H1 (cell line): Measurements from ENCODE around the gene TMEM200B. TPM values are rescaled to one million over a fixed set of nuclear protein-coding genes. Genes with fewer than 3 reads are reported as not detected.

Experiments used
- CBX8 ChIP-seq: fragments of 300-800, 300-1000 bp; sonication (generic); IDR thresholded peaks from 2 replicates; pipeline ENCODE4 v1.7.1; 2016; ENCODE audit warnings: low read depth, low read length, borderline replicate concordance
- CEBPB ChIP-seq: IDR thresholded peaks from 2 replicates; pipeline ENCODE4 v1.6.1; 2012; ENCODE audit warnings: low read depth, low read length
- CREB1 ChIP-seq: IDR thresholded peaks from 2 replicates; pipeline ENCODE4 v1.6.1; 2012; ENCODE audit warnings: inconsistent platforms
- EGR1 ChIP-seq: IDR thresholded peaks from 2 replicates; pipeline ENCODE4 v1.6.1; 2011; ENCODE audit warnings: low read depth, low read length, borderline replicate concordance
- EP300 ChIP-seq, 2 experiments: IDR thresholded peaks; 1 replicate in 1 of 2; 2 replicates in 1 of 2; pipeline ENCODE4 v1.6.1; 2011 to 2012; ENCODE audit warnings: low read depth in 2 of 2, low read length in 2 of 2, mild to moderate bottlenecking in 2 of 2, borderline replicate concordance in 1 of 2, inconsistent platforms in 1 of 2, moderate library complexity in 1 of 2
- FOSL1 ChIP-seq: IDR thresholded peaks from 2 replicates; pipeline ENCODE4 v1.6.1; 2011; ENCODE audit warnings: mild to moderate bottlenecking, low read depth, low read length, moderate library complexity; ENCODE audit not compliant: insufficient read depth
- HDAC2 ChIP-seq, 2 experiments: fragments of 300-600 bp in 1 of 2; sonication (generic) in 1 of 2; IDR thresholded peaks; 2 replicates each; pipeline ENCODE4 v1.6.1; 2011 to 2012; ENCODE audit warnings: low read depth in 2 of 2, low read length in 2 of 2, mild to moderate bottlenecking in 2 of 2, moderate library complexity in 2 of 2, borderline replicate concordance in 1 of 2, inconsistent platforms in 1 of 2
- KDM4A ChIP-seq: IDR thresholded peaks from one replicate; pipeline ENCODE4 v1.7.1; 2012; ENCODE audit warnings: low read depth, mild to moderate bottlenecking, moderate library complexity, low read length, inconsistent platforms; ENCODE audit not compliant: severe bottlenecking
- NANOG ChIP-seq: IDR thresholded peaks from 2 replicates; pipeline ENCODE4 v1.6.1; 2011; ENCODE audit warnings: low read length, low read depth, mild to moderate bottlenecking, inconsistent platforms; ENCODE audit not compliant: insufficient read depth, poor library complexity, severe bottlenecking
- POLR2A ChIP-seq, 2 experiments: IDR thresholded peaks; 1 replicate in 1 of 2; 2 replicates in 1 of 2; pipeline ENCODE4 v1.6.1; 2011; ENCODE audit warnings: low read depth in 2 of 2, low read length in 2 of 2, mild to moderate bottlenecking in 2 of 2; ENCODE audit errors: control extremely low read depth in 1 of 2
- RBBP5 ChIP-seq: IDR thresholded peaks from 2 replicates; pipeline ENCODE4 v1.7.1; 2012; ENCODE audit warnings: low read depth, mild to moderate bottlenecking, inconsistent platforms, low read length, moderate library complexity, borderline replicate concordance
- RFX5 ChIP-seq: IDR thresholded peaks from 2 replicates; pipeline ENCODE4 v1.6.1; 2011; ENCODE audit warnings: low read depth, low read length, improper control_type of control experiment, borderline replicate concordance
- RXRA ChIP-seq: IDR thresholded peaks from 2 replicates; pipeline ENCODE4 v1.6.1; 2011; ENCODE audit warnings: low read depth, mild to moderate bottlenecking, low read length, moderate library complexity; ENCODE audit not compliant: insufficient read depth
- SIN3A ChIP-seq, 2 experiments: IDR thresholded peaks in 1 of 2; conservative IDR thresholded peaks in 1 of 2; 2 replicates each; pipeline ENCODE4 v1.6.1; 2011 to 2012; ENCODE audit warnings: low read length in 2 of 2, improper control_type of control experiment in 1 of 2, low read depth in 1 of 2, mild to moderate bottlenecking in 1 of 2
- SIX5 ChIP-seq: IDR thresholded peaks from 2 replicates; pipeline ENCODE4 v1.6.1; 2011; ENCODE audit warnings: mild to moderate bottlenecking, low read depth, low read length
- SP4 ChIP-seq: IDR thresholded peaks from 2 replicates; pipeline ENCODE4 v1.6.1; 2012; ENCODE audit warnings: low read length, inconsistent platforms
- SUZ12 ChIP-seq: fragments of 200-600 bp; sonication (generic); IDR thresholded peaks from 2 replicates; pipeline ENCODE4 v1.6.1; 2012; ENCODE audit warnings: mild to moderate bottlenecking, inconsistent platforms, low read length, moderate library complexity, mixed read lengths
- TCF12 ChIP-seq: IDR thresholded peaks from 2 replicates; pipeline ENCODE4 v1.6.1; 2011; ENCODE audit warnings: low read depth, mild to moderate bottlenecking, low read length
- ZNF274 ChIP-seq: IDR thresholded peaks from 2 replicates; pipeline ENCODE4 v1.7.0; 2012; ENCODE audit warnings: low read length, borderline replicate concordance; ENCODE audit errors: extremely low read depth
- polyA plus RNA-seq, 7 experiments: library from polyadenylated mRNA; depleted of rRNA in 3 of 7; stranded (reverse) in 5 of 7; unstranded in 2 of 7; fragments of >200 nt in 5 of 7; fragments of 200-250 nt in 2 of 7; gene quantifications; 1 replicate in 5 of 7; 2 replicates in 1 of 7; 4 replicates in 1 of 7; pipeline versions ENCODE4 v1.2.1 to v1.2.3, GENCODE V29; 2011 to 2013; ENCODE audit warnings: missing spikeins in 2 of 7, mixed read lengths in 2 of 7
- total RNA-seq: library from RNA; stranded (reverse); fragmentation: NEBNext Ultra II Directional; extraction: Animal tissue kit (Norgen Biotek cat#: 25700); gene quantifications from 2 replicates; pipeline ENCODE4 v1.2.1, GENCODE V29; 2021
- TF ChIP-seq, protein P1 (sequence below), 3 experiments: IDR thresholded peaks; 1 replicate in 2 of 3; 2 replicates in 1 of 3; pipeline versions ENCODE4 v1.5.1 to v1.6.1; 2011; ENCODE audit warnings: low read length in 3 of 3, mild to moderate bottlenecking in 3 of 3, inconsistent platforms in 2 of 3, low read depth in 1 of 3, moderate library complexity in 1 of 3; ENCODE audit not compliant: insufficient read depth in 1 of 3; ENCODE audit errors: control extremely low read depth in 1 of 3

TMEM200B gene
- total and polyA plus RNA-seq, 2 of the 8 experiments (the other 6 are each of a cell fraction or from before 2014, with no cell fraction given) = 4.9 to 11.0 TPM

DNA sequence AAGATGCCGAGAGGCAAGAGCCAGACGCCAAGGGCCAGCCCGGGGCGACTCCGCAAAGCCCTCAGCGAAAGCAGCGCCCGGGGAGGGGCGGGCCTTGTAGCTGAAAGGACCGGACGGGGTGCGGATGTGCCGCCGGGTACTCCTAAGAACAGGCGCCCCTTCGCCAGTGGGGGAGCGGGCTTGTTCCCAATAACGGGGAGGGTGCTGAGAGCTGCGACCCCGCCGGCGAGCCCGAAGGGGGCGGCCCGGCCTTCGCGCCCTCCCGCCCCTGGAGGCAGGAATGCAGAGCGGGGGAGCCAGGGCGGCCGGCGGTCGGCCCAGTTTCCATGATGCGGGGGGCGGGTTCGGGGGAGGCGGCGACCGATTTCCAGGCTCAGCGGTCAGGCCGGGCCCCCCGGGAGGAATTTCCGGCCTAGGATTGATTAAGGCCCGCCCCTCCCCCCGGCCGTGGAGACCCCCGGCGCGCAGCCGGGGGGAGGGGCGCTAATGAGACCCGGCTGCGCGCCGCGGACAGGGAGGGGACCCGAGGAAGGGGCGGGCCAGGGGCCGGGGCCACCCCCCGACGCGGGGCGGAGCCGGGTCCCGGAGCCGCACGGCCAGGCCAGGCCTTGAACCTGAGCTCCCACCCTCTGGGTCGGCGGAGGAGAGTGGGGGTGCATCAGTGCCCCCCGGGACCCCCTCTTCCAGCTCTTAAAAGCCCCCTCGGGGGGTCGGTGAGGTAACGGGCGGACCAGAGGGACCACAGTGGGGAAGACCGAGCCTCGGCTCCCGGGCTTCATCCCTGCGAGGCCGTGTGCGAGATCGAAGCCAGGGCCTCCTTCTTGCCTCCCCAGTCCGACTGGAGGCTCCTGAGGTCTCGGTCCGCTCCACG lies 898 bp upstream of the TMEM200B start (continued):
- TF ChIP-seq FOSL1 = no peak
- TF ChIP-seq, protein P1, sequence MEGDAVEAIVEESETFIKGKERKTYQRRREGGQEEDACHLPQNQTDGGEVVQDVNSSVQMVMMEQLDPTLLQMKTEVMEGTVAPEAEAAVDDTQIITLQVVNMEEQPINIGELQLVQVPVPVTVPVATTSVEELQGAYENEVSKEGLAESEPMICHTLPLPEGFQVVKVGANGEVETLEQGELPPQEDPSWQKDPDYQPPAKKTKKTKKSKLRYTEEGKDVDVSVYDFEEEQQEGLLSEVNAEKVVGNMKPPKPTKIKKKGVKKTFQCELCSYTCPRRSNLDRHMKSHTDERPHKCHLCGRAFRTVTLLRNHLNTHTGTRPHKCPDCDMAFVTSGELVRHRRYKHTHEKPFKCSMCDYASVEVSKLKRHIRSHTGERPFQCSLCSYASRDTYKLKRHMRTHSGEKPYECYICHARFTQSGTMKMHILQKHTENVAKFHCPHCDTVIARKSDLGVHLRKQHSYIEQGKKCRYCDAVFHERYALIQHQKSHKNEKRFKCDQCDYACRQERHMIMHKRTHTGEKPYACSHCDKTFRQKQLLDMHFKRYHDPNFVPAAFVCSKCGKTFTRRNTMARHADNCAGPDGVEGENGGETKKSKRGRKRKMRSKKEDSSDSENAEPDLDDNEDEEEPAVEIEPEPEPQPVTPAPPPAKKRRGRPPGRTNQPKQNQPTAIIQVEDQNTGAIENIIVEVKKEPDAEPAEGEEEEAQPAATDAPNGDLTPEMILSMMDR (IDR thresholded peaks at IDR 0.05; ENCODE audit: control extremely low read depth in 1 of 3, insufficient read depth in 1 of 3, low read depth in 1 of 3, low read length in 3 of 3) = peak in 2 of 3 experiments; percentile 42 to 77; a peak in 3 of 4 replicates
- TF ChIP-seq HDAC2 (IDR thresholded peaks at IDR 0.05; ENCODE audit: borderline replicate concordance in 1 of 2, low read depth in 2 of 2, low read length in 2 of 2) = peak; percentile 54 to 72; a peak in 1 of 4 replicates
- no peak for TF ChIP-seq CBX8
- no peak for TF ChIP-seq RXRA
- TF ChIP-seq CREB1 = peak; percentile 63; the same call in 1 of the 2 replicates
- TF ChIP-seq CEBPB = no peak
- TF ChIP-seq SIN3A (conservative IDR thresholded peaks at IDR 0.05 in 1 of 2, IDR thresholded peaks at IDR 0.05 in 1 of 2; ENCODE audit: low read depth in 1 of 2, low read length in 2 of 2) = peak in 1 of 2 experiments; percentile 18; a peak in 1 of 4 replicates
- no peak; a peak in 1 of 3 replicates for TF ChIP-seq POLR2A (IDR thresholded peaks at IDR 0.05; ENCODE audit: control extremely low read depth in 1 of 2, low read depth in 2 of 2, low read length in 2 of 2)
- TF ChIP-seq ZNF274 = no peak
- TF ChIP-seq NANOG = peak; percentile 61
- TF ChIP-seq EGR1 = no peak
- TF ChIP-seq TCF12 = 0 out of 2 replicates have a peak, but pooled peaks have one; percentile 30
- 0 out of 2 replicates have a peak, but pooled peaks have one; percentile 11 for TF ChIP-seq RBBP5
- TF ChIP-seq EP300 (IDR thresholded peaks at IDR 0.05; ENCODE audit: borderline replicate concordance in 1 of 2, low read depth in 2 of 2, low read length in 2 of 2) = peak; percentile 36 to 82; a peak in 2 of 3 replicates
- TF ChIP-seq RFX5 = no peak
- no peak for TF ChIP-seq SUZ12
- peak; percentile 61; the same call in 1 of the 2 replicates for TF ChIP-seq SP4
- TF ChIP-seq SIX5 = no peak
- peak; percentile 44 for TF ChIP-seq KDM4A
